Mesendoderm (in vitro differentiated cells): ENCODE results near the gene RARG.

ENCODE experiments used
- DNase-seq: peaks from one replicate; pipeline ENCODE4 v3.0.0; 2013
- H2AK5ac ChIP-seq: 2 replicates; pipeline ENCODE4 v1.6.1; 2013; ENCODE audit warnings: low read length, inconsistent platforms
- H2BK120ac ChIP-seq: 2 replicates; pipeline ENCODE4 v1.6.1; 2013; ENCODE audit warnings: low read depth, mild to moderate bottlenecking, low read length, moderate library complexity, mixed read lengths
- H2BK15ac ChIP-seq: replicated peaks from 2 replicates; pipeline ENCODE4 v1.6.1; 2013; ENCODE audit warnings: low read depth, mild to moderate bottlenecking, moderate library complexity
- H2BK5ac ChIP-seq: 2 replicates; pipeline ENCODE4 v1.6.1; 2013; ENCODE audit warnings: low read length, inconsistent platforms
- H3K18ac ChIP-seq: 2 replicates; pipeline ENCODE4 v1.6.1; 2013; ENCODE audit warnings: mild to moderate bottlenecking, low read length, mixed read lengths
- H3K23ac ChIP-seq: one replicate; pipeline ENCODE4 v1.6.1; 2013; ENCODE audit warnings: low read length
- H3K27ac ChIP-seq: 2 replicates; pipeline ENCODE4 v1.5.1; 2013; ENCODE audit warnings: low read depth, mild to moderate bottlenecking, inconsistent platforms, low read length, moderate library complexity
- H3K27me3 ChIP-seq: 2 replicates; pipeline ENCODE4 v1.6.1; 2013; ENCODE audit warnings: low read length, control low read depth, mild to moderate bottlenecking, inconsistent platforms; ENCODE audit not compliant: insufficient read depth, poor library complexity
- H3K36me3 ChIP-seq: 2 replicates; pipeline ENCODE4 v1.6.1; 2013; ENCODE audit warnings: low read length, inconsistent platforms; ENCODE audit not compliant: control insufficient read depth, insufficient read depth
- H3K4ac ChIP-seq: one replicate; pipeline ENCODE4 v1.6.1; 2013; ENCODE audit warnings: low read depth, mild to moderate bottlenecking, low read length, moderate library complexity
- H3K4me1 ChIP-seq: 2 replicates; pipeline ENCODE4 v1.6.1; 2013; ENCODE audit warnings: low read depth, low read length, inconsistent platforms; ENCODE audit not compliant: control insufficient read depth
- H3K4me2 ChIP-seq: 2 replicates; pipeline ENCODE4 v1.6.1; 2013; ENCODE audit warnings: low read length
- H3K4me3 ChIP-seq: 2 replicates; pipeline ENCODE4 v1.5.1; 2013; ENCODE audit warnings: mild to moderate bottlenecking, low read length
- H3K56ac ChIP-seq: one replicate; pipeline ENCODE4 v1.6.1; 2013; ENCODE audit warnings: low read length
- H3K79me1 ChIP-seq: 2 replicates; pipeline ENCODE4 v1.6.1; 2013; ENCODE audit warnings: low read length, inconsistent platforms
- H3K79me2 ChIP-seq: 2 replicates; pipeline ENCODE4 v1.6.1; 2013; ENCODE audit warnings: mild to moderate bottlenecking, low read length; ENCODE audit not compliant: control insufficient read depth, insufficient read depth
- H3K9ac ChIP-seq: 2 replicates; pipeline ENCODE4 v1.6.1; 2013; ENCODE audit warnings: low read length, inconsistent platforms
- H4K5ac ChIP-seq: one replicate; pipeline ENCODE4 v1.6.1; 2013; ENCODE audit warnings: low read length
- H4K8ac ChIP-seq: one replicate; pipeline ENCODE4 v1.6.1; 2013; ENCODE audit warnings: low read depth, mild to moderate bottlenecking, control low read depth, low read length, moderate library complexity
- WGBS: extraction: QIAGEN DNeasy Blood & Tissue Kit; methylation state at CpG from one replicate; pipeline ENCODE4 v1.1.7; 2013; ENCODE audit warnings: low lambda C conversion rate, missing lambda C conversion rate; ENCODE audit not compliant: insufficient coverage; ENCODE audit errors: extremely low coverage; 5-methylcytosine and 5-hydroxymethylcytosine counted together

Gene RARG

DNA sequence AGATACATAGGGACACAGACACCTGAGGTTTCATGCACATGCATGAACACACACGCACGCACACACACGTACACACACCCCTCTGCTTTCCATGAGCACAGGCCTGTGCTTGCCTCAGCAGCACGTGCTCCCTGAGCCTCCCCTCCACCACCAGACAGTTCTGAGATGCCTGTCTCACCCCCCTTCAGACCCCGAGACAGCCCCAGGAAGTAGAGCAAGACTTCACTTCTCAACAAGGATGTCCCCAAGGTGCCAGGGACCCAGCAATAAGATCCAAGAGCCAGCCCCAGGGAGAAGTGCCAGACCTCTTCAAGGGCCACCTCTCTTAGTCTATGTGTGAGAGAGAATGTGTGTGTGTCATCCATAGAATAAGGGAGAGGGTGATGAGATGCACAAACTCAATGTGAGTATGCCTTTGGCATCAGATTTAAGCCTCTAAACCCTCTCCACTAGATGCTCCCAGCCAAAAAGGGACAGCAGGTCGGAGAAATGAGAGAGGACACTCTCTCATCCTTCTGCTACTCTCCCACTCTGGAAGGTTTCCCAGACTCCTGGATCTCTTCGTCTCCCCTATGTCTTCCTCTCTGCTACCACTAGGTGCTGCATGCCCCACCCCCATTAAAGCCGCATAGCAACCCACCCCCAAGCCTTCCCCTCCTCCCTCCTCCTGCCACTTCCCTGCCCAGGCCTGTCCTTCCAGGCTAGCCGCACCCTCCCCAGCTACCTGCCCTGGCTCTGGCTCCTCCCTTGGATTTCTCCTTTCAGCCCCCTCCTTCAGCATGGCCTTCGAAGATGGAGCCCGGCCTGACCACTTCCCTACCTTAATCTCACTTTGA is 7.7 kb downstream of the RARG start:
- Histone ChIP-seq H3K9ac (peak overlapping the region; percentile 62), H2AK5ac (peak overlapping the region; percentile 85), H4K8ac (no peak overlapping the region), H2BK5ac (peak overlapping the region; percentile 58), H3K4me2 (peak overlapping the region; percentile 19), H3K36me3 (no peaks in the 10 kb centered on the region), H3K4me1 (peaks cover 22% of the 10 kb centered on the region), H3K4ac (peak overlapping the region; percentile 96), H3K79me1 (peaks cover 5% of the 10 kb centered on the region), H3K18ac (peak overlapping the region; percentile 34), H3K4me3 (no peak overlapping the region), H2BK120ac (no peak overlapping the region), H3K56ac (peak overlapping the region; percentile 80), H2BK15ac (no peak overlapping the region), H3K27me3 (no peaks in the 10 kb centered on the region), H3K23ac (peak overlapping the region; percentile 85), H4K5ac (peak overlapping the region; percentile 59), H3K79me2 (peaks cover 5% of the 10 kb centered on the region), H3K27ac (peak overlapping the region; percentile 87)
- DNase-seq, result peak; percentile 94
- WGBS, result no CpG with 5 or more reads among the region's 11 CpGs

DNA sequence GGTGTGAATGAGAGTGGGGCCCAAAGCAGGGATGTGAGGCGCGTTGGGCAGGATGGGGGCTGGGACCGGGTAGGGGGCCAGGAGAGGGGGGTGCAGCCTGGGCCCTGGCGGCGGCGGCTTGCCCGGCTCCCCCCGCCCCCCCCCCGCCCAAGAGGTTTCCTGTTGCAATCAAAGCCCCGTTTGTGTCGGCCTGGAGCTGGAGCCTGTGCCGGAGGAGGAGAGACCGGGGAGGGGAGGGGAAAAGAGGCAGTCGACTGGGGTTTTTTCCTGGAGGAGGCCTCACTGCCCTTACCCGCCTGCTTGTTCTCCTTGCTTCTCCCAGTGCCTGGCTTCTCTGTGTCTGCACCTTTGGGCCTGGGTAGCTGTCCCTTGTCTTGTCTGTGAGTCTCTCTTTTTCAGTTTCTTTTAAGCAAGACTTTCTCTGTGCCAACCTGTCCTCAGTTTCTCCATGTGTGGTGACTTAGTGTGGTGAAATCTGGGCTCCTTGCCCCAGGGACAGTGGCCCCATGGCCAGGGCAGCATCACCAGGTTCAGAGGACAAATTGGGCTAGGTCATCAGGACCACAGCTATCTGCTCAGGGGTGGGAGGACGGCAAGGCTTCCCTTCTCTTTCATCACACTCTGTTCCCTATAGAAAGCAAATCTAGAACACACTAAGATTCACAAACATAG is 8.5 kb downstream of the RARG start:
- peak overlapping the region; percentile 92 for H2BK5ac ChIP-seq
- H3K9ac ChIP-seq, result peak overlapping the region; percentile 63
- WGBS, result no CpG with 5 or more reads among the region's 16 CpGs
- DNase-seq, result peak; percentile 75
- H3K27ac ChIP-seq, result peak overlapping the region; percentile 87
- peak overlapping the region; percentile 19 for H3K4me2 ChIP-seq
- peak overlapping the region; percentile 34 for H3K18ac ChIP-seq
- H3K79me2 ChIP-seq, result peaks cover 9% of the 10 kb centered on the region
- peak overlapping the region; percentile 85 for H3K23ac ChIP-seq
- H3K27me3 ChIP-seq, result no peaks in the 10 kb centered on the region
- H3K4me3 ChIP-seq, result no peak overlapping the region
- peak overlapping the region; percentile 85 for H2AK5ac ChIP-seq
- H3K4me1 ChIP-seq, result peaks cover 22% of the 10 kb centered on the region
- peak overlapping the region; percentile 96 for H3K4ac ChIP-seq
- H4K8ac ChIP-seq, result no peak overlapping the region
- H3K79me1 ChIP-seq, result peaks cover 6% of the 10 kb centered on the region
- peak overlapping the region; percentile 99 for H3K56ac ChIP-seq
- H3K36me3 ChIP-seq, result no peaks in the 10 kb centered on the region
- H4K5ac ChIP-seq, result peak overlapping the region; percentile 17
- peak overlapping the region; percentile 66 for H2BK120ac ChIP-seq
- H2BK15ac ChIP-seq, result no peak overlapping the region

DNA sequence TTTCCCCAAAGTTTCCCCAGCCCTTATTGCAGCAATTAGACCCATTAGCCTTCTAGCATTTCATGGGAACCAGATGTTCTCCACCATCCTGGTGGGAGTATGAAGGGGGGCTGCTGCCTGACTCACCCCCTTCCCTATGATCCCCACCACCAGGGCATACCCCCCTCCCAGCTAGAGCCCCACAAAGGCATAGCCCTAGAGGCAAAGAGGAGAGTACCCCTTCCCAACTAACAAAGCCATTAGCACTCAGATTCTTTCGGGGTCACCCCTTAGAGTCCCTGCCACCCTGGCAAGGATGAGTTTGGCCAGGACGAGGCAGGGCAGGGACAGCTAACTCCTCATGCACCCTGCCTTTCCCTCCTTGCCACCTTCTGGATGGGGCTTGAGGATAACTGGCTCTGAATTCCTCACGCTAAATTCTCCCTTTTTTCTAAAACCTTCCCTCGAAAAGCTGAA is 9.2 kb downstream of the RARG start:
- Histone ChIP-seq H3K56ac (peak overlapping the region; percentile 99), H3K27me3 (no peaks in the 10 kb centered on the region), H3K4me2 (peak overlapping the region; percentile 22), H3K36me3 (no peaks in the 10 kb centered on the region), H3K4ac (peak overlapping the region; percentile 82), H3K4me3 (no peak overlapping the region), H2BK120ac (no peak overlapping the region), H3K18ac (peak overlapping the region; percentile 83), H2AK5ac (peak overlapping the region; percentile 99), H3K79me1 (peaks cover 9% of the 10 kb centered on the region), H4K8ac (no peak overlapping the region), H3K9ac (peak overlapping the region; percentile 63), H3K4me1 (peaks cover 27% of the 10 kb centered on the region), H2BK5ac (peak overlapping the region; percentile 92), H3K27ac (peak overlapping the region; percentile 32), H3K23ac (peak overlapping the region; percentile 90), H4K5ac (no peak overlapping the region), H2BK15ac (peak overlapping the region; percentile 15), H3K79me2 (peaks cover 16% of the 10 kb centered on the region)
- no CpG with 5 or more reads among the region's 4 CpGs for WGBS
- DNase-seq, result no peak

DNA sequence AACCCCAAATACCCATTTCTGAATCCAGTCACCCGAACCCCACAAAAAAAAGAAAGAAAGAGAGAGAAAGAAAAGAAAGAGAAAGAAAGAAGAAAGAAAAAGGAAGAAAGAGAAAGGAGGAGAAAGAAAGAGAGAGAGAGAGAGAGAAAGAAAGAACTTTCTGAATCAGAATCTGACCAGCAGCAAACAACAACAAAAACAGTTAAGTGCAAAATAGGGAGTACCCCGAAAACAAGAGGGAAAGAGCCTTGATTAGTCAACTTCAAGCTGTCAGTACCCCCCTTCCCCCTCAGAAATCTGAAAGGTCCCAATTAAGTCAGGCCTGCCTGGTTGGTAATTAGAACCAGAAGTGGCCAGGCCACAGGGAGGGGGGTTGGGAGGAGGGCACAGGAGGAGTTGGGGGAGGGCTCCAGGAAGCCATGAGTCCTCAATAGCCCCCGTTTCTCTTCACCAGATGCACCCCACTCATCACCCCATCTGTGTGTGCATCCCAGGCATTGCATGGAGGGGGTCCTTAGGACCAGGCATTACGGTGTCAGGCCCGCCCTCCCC is 9.8 kb downstream of the RARG start:
- DNase-seq, result no peak
- Histone ChIP-seq H2BK15ac (peak overlapping the region; percentile 15), H2BK5ac (no peak overlapping the region), H3K9ac (peak overlapping the region; percentile 97), H3K18ac (peak overlapping the region; percentile 91), H3K56ac (peak overlapping the region; percentile 99), H3K27me3 (no peaks in the 10 kb centered on the region), H3K79me2 (peaks cover 20% of the 10 kb centered on the region), H3K4ac (peak overlapping the region; percentile 82), H3K79me1 (peaks cover 11% of the 10 kb centered on the region), H3K23ac (no peak overlapping the region), H3K4me1 (peaks cover 32% of the 10 kb centered on the region), H4K8ac (no peak overlapping the region), H2AK5ac (no peak overlapping the region), H3K4me3 (no peak overlapping the region), H2BK120ac (no peak overlapping the region), H3K4me2 (no peak overlapping the region), H3K36me3 (no peaks in the 10 kb centered on the region), H4K5ac (no peak overlapping the region), H3K27ac (peak overlapping the region; percentile 97)
- WGBS, result no CpG with 5 or more reads among the region's 5 CpGs

DNA sequence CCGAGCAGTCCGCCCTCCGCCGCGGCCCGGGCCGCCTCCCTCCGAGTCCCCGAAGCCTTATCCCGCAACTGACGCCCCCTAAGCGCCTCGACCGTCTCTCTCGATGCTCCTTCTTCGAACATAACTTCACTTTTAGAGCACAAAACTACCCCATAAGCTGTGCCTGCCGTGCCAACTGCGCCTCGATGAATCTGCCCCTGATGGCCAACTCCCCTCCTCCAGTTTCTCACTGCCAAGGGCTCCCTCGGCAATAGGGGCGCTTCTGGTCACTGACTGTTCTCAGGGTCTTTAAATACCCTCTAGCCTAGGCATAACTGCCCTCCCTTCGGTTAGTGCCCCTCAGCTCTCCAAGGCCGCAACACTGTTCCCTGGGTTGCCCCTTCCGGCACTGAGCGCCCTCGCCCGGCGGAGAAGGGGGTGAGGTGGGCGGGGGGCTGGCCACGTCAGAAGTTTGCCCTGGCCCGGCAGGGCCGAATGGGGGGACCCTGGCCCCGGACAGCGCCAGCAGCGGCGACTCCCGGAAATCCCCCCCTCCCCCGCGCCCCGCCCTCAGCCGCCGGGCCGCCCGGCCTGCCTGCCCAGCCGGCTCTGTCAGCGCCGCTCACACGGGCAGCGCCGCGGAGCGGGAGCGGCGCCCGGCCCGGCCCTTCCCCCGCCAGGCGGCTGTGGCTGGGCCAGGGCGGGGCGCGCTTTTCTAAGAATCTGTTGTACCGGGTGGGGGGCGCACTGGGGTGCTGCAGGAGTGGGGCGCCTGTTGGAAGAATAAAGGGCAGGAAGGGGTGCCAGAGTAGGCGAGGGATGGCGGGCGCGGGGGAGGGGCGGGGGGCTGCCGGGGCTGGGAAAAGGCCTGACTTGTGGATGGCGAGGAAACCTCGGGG is 10.6 kb downstream of the RARG start:
- H3K9ac ChIP-seq, result peak overlapping the region; percentile 97
- peak overlapping the region; percentile 98 for H3K4me2 ChIP-seq
- H2BK5ac ChIP-seq, result peak overlapping the region; percentile 94
- H2BK120ac ChIP-seq, result peak overlapping the region; percentile 65
- no CpG with 5 or more reads among the region's 72 CpGs for WGBS
- H3K27ac ChIP-seq, result peak overlapping the region; percentile 97
- peaks cover 11% of the 10 kb centered on the region for H3K79me1 ChIP-seq
- peak overlapping the region; percentile 91 for H3K18ac ChIP-seq
- peak overlapping the region; percentile 61 for H3K4me3 ChIP-seq
- peak overlapping the region; percentile 18 for H3K23ac ChIP-seq
- H3K27me3 ChIP-seq, result no peaks in the 10 kb centered on the region
- no peaks in the 10 kb centered on the region for H3K36me3 ChIP-seq
- peak overlapping the region; percentile 99 for H3K56ac ChIP-seq
- no peak overlapping the region for H4K8ac ChIP-seq
- peak overlapping the region; percentile 84 for H3K4ac ChIP-seq
- H2BK15ac ChIP-seq, result no peak overlapping the region
- peak; percentile 82 for DNase-seq
- peak overlapping the region; percentile 67 for H2AK5ac ChIP-seq
- H4K5ac ChIP-seq, result peak overlapping the region; percentile 52
- H3K4me1 ChIP-seq, result peaks cover 39% of the 10 kb centered on the region
- peaks cover 21% of the 10 kb centered on the region for H3K79me2 ChIP-seq
